GM18858 (cell line): ENCODE measurements around the gene C16orf92.
A peak's percentile ranks its signal among the peaks of the same experiment; 100 is the strongest.

Experiments used
- ATAC-seq: cut with Tn5 transposase; IDR thresholded peaks from one replicate; pipeline ENCODE4 v1.9.1; 2021; ENCODE audit not compliant: unreplicated experiment

Gene C16orf92

DNA sequence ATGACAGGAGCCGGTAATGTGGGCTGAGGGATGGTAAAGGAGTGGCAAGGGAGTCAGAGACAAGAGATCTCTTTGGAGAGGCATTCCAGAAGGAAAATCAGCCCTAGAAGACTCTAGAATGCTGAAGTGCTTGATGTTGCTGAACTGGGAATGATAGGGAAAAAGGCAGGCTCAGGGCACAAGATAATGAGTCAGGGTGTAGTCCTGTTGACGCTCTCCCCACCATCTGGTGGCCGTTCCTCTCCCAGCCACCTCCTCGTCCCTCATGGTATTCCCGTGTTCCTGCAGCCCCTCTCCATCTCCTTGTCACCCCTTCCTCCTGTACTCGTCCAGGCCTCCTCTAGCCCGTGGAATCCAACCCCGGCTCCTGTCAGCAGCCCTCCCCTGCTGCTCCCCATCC lies 31.5 kb downstream of the C16orf92 start:
- no peak for ATAC-seq

DNA sequence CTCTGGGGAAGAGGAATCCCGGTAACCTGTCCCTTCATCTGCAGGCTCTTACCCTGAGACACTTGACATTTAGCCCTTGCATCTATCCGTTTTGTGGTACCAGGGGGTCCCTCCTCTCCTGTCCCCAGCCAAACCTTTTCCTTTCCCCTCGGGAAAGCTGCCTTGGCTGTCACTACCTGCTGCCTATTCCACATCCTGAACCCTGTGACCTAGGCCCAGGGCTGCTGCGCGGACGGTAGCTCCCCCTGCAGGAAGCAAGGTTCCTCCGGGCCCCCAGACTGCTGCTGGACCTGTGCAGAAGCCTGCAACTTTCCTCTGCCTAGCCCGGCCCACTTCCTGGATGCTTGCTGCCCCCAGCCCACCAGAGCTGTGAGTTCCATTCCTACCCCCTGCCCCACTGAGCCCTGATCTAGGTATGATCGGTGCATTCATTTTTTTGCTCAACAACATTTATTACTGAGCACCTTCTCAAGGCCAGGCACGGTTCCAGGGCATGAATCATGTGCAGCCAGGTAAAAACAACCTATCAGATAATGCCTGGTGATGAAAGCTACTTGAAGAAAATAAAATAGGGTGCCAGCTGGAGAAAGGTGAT lies 32.1 kb downstream of the C16orf92 start:
- no peak for ATAC-seq

DNA sequence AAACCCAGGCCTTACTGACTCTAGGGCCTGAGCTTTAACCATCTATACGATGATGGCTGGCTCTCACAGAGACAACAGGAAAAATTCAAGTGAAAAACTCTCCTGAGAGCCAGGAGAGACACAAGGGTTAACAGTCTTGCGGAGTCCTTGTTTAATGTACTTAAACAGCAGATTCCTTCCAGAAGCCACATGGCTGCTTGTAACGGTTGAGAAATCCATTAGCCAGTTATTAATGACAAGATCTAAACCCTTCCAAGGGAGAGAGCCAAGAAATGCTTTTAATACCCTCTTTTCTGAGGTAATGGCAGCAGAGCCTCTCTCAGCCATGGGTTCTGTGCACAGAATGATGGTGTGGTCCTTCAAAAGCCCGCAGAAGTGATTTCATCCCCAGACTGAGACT lies 37.3 kb downstream of the C16orf92 start:
- no peak for ATAC-seq

DNA sequence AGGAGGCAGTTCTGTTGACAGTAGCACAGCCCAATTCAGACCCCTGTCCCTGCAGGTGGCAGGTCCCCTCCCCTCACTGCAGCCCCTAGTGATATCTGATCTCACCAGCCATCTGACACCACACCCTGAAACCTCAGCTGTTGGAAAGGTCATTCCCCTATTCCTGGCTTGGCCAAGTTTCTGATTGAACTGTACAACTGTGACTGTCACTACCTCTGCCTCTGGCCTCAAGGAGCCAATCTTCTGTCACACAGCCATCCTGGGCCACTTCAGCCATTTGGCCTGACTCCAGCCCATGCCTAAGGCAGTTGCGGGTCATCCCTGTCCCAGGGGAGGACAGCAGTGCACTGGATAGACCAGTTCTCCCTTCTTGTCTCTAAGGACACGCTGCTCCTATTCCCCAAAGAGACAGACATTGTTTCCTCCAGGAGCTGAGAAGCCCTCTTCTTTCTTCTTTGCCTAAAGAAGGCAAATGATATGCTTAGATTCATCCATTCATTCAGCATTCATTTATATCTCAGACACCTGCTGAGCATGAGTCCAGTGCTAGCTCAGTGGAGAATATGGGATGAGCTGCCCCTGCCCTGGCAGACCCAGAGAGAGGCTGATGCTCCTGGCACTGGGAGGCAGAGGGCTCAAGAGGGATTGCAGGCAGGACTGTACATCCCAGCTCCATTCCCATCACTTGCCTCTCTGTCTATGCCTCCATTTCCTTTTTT lies 38.0 kb downstream of the C16orf92 start:
- no peak for ATAC-seq

DNA sequence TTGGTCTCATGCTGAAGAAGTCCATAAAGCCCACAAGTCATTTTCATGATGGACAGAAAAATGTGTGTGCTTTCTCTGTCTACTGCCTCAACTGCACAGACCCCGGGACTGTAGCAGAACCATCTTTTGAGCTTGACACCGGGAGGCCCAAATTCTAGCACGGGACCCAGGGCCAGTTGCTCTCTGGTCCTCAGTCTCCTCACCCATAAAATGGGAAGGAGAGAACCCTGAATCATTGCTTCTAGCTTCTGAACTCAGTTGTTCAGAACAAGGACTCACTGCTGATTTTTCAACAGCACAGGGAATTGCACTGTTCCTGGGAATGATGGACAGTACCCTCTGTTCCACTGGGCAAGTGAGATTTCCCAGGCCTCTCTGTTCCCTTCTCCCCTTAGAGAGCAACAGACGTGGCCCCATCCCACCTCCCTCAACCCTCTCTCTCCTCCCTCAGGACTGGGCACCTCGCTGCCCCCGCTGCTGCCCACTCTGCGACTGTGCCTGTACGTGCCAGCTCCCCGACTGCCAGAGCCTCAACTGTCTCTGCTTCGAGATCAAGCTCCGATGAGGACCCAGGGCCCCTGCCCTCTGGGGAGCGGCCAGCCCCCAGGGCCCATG lies 40.4 kb downstream of the C16orf92 start:
- ATAC-seq = no peak

DNA sequence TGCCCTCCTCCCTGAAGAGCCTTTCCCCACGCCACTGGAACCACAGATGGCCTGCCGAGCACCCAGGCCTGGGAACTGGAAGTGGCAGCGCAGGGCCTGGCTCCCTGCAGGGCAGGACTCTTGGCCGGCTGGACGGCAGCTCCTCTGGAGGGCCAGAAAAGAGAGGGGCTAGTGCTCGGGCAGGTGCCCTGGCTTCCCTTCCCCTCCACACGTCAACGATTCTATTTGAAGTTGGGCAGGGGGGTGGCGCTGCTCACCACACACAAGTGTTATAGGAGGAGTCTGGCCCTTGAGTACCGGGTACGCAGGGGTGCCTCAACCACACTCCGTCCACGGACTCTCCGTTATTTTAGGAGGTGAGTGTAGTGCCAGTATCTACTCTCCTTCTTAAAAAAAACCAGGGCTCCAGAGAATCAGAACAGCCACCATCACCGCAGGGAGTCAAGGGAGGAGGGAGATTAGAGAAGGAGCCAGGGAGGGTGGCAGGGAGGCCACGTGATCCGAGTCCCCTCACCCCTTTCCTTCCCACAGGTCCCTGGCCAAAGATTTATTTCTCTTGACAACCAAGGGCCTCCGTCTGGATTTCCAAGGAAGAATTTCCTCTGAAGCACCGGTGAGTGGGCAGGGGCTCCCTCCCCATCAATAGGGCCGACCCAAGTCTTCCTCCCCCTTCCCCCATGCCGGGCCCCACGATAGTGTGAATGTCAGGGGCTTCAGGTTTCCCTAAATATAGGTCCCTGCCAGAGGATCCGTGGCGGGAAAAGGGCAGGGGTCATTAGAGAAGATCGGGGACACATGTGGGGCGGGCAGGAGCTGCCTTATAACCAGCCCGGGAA lies 41.1 kb downstream of the C16orf92 start:
- ATAC-seq = no peak

DNA sequence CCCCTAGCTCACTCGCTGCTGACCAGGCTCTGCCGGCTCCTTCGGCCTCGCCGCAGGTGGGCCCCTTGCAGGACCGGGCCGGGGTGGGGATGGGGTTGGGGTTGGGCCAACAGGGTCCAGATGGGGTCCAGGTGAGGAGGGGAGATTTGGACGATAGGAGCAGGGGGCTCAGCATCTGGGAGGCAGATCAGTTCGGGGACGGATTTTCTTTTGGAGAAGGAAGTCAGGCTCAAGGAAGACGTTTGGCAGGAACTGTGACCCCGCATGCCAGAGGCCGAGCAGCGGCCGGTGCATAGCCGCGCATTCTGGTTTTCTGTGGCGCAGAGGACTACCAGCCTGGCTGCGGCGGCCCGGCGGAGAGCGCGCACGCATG lies 41.7 kb downstream of the C16orf92 start:
- no peak for ATAC-seq

DNA sequence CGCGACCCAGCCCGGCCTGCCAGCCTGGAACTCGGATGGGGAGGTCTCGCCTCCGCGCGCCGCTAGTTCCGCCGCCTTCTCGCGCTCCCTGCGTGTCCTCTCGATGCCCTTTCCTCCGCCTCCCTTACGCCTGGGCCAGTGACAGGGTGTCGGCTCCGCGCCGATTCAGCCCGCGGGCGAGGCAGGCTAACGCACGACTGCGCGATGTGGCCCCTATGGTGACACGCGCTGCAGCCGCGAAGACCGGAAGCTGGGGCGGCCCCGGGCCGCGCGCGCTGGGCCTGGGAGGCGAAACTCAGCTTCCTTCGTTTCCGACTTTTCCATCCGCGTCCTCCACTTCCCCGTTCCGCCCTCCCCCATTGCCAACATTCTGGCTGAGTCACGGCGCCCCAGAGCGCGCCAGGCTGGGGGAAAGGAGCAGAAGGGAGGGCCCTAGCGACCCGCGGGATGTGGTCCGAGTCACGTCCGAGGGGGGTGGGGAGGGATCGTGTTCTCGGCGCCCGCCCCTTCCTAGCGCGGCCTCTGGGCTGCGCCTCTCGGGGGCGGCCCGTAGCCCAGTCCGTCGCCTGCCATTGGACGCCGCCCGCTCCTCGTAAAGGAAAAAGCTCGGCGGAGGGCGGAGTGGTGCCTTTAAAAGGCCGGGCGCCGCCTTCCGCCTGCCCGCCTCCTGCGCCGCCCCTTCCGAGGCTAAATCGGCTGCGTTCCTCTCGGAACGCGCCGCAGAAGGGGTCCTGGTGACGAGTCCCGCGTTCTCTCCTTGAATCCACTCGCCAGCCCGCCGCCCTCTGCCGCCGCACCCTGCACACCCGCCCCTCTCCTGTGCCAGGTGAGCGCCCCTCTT lies 42.3 kb downstream of the C16orf92 start, which contains the start of gene ALDOA:
Gene ALDOA (plus strand): TSS at position 659 of the 841 bp plus-strand sequence. CDS start 1,138 bp downstream, outside the sequence.
- peak; percentile 53 for ATAC-seq

DNA sequence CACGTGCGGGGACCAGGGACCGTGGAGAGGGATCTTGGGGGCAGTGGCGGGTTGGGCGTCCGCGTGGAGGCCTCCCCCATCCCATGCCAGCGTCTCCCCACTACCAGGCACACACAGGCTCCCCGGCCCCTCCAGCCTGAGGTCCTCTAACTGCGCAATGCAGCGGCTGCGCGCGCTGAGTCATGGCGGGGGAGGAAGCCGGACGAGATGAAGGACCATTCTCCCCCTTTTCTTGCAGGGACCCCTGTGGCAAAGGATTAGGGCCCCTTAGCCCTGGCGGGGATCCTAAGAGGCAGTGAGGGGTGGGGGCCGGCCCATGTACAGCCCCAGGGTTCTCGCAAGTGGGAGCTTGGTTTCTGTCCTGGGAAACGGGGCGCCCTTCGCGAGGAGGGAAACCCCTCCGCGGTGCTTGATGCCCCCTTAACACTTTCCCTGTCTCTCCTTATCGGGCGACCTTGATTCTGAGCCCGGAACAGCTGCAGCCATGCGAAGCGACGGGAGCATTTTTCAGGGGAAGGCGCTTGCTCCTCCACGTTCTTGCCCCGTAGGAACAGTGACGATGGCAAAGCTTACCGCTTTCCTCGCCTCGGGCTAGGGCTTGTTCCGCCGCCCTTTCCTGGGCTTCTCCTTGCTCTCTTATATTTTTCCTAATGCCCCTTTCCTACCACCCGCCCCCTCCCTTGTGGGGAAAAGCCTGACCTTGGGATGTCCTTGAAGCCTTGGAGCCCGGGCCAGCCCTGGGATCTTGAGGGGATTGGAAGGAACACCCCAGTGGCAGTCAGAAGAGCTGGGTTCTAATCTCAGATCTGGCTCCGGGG lies 43.2 kb downstream of the C16orf92 start:
- no peak for ATAC-seq

DNA sequence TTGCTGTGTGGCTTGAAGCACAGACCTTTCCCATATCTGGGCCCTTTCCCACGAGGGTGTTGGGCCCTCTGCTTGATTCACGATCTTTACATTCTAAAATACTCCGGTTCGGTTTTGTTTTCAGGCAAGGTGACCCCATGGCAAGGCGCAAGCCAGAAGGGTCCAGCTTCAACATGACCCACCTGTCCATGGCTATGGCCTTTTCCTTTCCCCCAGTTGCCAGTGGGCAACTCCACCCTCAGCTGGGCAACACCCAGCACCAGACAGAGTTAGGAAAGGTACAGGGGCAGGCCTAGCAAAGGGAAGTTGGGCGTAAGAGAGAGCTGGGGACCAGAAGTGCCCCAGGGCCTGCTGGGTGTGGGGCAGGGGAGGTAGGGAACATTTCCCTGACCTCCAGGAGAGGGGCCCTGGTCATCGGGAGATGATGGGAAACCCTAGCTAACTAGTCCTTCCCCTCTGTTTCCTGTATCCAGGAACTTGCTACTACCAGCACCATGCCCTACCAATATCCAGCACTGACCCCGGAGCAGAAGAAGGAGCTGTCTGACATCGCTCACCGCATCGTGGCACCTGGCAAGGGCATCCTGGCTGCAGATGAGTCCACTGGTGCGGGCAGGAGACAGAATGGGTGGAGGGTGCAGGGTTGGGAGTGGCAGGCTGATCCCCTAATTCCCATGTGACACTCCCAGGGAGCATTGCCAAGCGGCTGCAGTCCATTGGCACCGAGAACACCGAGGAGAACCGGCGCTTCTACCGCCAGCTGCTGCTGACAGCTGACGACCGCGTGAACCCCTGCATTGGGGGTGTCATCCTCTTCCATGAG lies 44.0 kb downstream of the C16orf92 start:
- no peak for ATAC-seq

DNA sequence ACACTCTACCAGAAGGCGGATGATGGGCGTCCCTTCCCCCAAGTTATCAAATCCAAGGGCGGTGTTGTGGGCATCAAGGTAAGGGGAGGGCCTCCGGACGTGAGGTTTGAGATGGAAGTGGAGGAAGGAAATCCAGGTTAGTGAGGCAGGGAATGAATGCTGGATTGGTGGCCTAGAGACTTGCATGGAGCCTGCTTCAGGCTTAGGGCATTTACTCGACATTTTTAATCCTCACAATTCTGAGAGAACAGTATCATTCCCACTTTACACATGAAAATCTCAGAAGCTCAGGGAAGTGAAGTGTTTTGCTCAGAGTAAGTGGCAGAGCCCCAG lies 44.6 kb downstream of the C16orf92 start:
- no peak for ATAC-seq

DNA sequence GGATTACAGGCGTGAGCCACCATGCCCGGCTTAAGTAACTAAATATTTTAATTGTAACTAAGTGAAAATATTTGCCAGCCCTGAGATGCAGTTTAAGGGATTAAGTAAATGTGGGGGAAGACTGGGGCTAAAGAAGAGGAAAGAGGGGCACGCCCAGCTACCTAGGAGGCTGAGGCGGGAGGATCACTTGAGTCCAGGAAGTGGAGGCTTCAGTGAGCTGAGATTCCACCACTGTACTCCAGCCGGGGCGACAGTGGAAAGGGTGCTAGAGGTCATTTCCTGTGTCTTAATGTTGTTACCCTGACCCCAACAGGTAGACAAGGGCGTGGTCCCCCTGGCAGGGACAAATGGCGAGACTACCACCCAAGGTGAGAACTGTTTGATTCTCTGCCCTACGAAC lies 45.3 kb downstream of the C16orf92 start:
- ATAC-seq = no peak

DNA sequence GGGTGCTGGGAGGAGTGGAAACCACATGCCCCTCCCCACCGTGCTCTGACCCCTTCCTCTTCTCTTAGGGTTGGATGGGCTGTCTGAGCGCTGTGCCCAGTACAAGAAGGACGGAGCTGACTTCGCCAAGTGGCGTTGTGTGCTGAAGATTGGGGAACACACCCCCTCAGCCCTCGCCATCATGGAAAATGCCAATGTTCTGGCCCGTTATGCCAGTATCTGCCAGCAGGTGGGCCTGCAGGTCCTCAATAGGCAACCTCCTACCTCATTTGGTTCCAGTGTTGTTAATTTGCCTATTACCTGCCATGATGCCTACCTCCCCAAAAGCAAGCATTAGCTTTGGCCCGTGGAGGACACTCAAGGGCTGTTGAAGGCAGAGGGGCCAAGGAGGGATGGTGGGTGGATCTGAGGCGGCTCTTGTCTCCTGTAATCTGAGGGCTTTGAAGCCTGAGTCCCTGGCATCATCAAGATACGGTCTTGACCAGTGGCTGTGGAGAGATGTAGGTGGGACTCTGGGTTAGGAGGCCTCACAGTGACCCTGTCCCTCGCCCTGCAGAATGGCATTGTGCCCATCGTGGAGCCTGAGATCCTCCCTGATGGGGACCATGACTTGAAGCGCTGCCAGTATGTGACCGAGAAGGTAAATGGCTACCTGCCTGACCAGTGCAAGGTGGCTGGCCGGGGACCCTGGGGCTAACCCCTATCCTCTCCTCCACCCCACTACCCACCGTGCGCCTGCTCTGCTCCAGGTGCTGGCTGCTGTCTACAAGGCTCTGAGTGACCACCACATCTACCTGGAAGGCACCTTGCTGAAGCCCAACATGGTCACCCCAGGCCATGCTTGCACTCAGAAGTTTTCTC lies 46.0 kb downstream of the C16orf92 start:
- ATAC-seq = no peak

DNA sequence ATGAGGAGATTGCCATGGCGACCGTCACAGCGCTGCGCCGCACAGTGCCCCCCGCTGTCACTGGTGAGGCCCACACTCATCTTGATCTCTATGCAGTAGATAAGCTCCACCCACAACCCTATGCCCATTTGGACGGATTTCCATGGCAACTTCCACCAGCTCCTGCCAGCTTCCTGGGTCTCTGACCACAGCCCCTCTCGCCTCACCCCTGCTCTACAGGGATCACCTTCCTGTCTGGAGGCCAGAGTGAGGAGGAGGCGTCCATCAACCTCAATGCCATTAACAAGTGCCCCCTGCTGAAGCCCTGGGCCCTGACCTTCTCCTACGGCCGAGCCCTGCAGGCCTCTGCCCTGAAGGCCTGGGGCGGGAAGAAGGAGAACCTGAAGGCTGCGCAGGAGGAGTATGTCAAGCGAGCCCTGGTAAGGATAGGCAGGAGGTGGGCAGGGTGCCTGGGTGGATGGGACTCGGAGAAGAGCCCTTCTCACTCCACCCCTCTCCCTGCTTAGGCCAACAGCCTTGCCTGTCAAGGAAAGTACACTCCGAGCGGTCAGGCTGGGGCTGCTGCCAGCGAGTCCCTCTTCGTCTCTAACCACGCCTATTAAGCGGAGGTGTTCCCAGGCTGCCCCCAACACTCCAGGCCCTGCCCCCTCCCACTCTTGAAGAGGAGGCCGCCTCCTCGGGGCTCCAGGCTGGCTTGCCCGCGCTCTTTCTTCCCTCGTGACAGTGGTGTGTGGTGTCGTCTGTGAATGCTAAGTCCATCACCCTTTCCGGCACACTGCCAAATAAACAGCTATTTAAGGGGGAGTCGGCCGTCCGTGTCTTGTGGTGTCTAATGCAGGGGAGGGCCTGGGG lies 46.8 kb downstream of the C16orf92 start:
- no peak for ATAC-seq

DNA sequence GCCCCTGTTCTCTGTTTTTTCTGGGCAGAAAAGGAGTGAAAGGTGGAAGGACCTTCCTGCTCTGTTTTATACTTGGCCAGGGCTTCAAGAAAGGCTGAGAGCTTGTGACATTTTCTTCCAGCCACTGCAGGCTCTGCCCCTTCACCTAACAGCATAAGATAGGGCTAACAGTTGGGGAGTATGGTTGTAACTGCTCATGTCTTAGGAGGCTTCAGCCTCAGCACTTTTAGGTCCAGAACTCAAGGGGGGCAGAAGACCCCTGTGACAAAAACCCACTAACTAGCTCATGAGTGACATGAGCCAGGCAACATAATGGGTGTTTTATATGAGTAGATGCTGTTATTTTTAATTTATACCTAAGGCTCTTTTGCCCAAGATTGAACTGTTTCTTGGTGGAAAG lies 47.5 kb downstream of the C16orf92 start:
- no peak for ATAC-seq
